ENCODE data around the gene EFCAB7.

The EFCAB7 gene, protein sequence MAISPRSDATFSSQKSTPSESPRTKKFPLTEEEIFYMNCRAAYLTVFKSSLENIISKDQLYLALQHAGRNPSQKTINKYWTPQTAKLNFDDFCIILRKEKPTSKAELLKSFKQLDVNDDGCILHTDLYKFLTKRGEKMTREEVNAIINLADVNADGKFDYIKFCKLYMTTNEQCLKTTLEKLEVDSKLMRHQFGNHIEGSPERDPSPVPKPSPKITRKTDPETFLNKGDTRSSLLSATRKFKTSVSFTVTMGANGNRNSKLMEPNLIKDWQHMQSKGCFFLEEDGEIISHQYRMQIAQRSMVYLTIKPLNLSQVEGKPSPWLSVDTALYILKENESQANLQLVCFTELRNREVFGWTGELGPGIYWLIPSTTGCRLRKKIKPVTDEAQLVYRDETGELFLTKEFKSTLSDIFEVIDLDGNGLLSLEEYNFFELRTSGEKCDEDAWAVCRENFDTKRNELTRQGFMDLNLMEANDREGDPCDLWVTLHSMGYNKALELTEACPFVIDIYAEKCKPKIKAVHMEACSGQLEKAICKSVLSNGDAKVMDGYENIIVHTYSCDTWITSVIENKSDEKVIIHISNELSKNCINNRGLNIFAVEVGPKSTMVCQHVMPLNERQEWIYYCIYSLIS

DNA sequence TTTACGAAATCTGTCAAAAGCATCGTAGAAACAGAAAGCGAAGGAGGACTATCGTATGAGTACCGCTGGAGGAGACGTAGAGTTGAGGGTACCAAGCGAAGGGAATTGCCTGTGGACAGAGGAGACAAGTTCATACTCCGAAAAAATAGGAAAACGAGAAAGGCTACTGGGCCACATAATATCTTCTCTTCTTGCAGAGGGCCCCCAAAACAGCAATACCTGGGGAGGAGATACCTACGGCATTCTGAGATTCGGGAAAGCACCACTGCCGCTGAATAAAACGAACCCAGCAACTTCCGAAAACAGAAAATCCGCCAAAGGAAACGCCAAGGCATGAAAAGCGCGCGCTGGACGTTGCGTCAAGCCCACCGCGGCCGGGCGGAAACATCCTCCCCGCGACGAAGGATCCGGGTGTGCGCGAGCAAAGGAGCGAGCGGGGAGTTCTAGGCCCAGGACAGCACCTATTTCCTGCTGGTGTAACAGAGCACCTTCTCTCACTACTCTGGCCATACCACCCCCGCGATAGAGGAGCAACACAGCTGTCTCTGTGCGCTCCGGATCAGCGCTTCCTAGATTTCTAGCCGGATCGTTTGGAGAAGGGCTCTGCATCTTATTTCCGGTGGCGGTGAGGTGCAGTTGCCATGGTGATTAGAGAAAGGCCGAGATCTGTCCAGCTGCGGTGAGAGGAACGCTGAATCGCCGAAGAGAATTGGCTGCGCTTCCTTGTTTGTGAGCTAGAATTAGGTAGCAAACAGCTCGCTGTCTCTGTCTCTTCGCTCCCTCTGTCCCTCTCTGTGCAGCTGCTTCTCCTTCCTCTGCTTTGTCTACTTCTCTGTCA is at the start of gene EFCAB7, which contains the start of gene ITGB3BP:
EFCAB7 (plus strand) TSS at position 635 of the 838 bp plus-strand sequence. CDS start 2,048 bp downstream, outside the sequence.
ITGB3BP (minus strand) TSS at position 335 of the 838 bp plus-strand sequence; CDS start at position 243, 92 bp downstream.
- DNase-seq, result peak; percentile 94

DNA sequence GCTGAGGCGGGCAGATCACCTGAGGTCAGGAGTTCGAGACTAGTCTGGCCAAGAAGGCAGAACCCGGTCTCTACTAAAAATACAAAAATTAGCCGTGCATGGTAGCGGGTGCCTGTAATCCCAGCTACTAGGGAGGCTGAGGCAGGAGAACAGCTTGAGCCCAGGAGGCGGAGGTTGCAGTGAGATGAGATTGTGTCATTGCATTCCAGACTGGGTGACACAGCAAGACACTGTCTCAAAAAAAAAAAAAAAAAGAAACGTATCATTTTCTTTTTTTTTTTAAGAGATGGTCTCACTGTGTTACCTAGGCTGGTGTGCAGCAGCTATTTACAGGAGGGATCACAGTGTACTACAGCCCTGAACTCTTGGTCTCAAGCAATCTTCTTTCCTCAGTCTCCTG is 47.6 kb upstream of the EFCAB7 start:
- no peak for DNase-seq

DNA sequence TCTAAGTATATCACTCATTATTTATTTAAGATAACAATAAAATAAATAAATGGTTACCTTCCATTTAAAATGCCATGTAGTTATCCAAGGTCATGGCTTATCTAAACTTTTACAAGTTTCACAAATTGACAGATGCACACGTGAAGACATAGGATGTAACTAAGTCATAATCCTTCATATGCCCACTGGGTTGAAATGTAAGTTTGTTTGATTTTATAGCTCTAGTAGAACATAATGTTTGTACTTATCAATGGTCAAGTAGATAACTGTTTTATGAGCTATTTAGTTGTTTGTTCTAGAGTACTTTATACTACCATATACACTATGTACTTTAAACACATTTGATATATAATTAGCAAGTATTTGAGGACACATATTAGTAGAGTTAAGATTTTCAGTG is 43.3 kb upstream of the EFCAB7 start:
- DNase-seq, result no peak

DNA sequence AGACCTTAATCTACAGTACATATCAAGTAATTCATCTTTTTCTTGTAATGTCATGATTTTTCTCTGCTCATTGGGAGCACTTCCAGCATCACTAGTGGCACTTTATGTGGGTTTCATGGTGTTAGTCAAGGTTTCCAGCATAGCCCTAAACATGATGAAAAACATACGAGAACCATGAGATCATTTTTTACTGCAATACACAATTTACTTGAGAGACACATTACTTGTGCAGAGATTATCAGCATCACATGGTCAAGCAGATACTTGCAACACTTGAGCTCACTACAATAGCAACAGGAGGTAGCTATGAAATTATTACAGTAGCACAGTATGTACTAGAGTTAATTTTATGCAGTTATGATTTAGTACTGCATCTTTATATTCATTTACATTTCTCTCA is 36.7 kb upstream of the EFCAB7 start:
- no peak for DNase-seq

DNA sequence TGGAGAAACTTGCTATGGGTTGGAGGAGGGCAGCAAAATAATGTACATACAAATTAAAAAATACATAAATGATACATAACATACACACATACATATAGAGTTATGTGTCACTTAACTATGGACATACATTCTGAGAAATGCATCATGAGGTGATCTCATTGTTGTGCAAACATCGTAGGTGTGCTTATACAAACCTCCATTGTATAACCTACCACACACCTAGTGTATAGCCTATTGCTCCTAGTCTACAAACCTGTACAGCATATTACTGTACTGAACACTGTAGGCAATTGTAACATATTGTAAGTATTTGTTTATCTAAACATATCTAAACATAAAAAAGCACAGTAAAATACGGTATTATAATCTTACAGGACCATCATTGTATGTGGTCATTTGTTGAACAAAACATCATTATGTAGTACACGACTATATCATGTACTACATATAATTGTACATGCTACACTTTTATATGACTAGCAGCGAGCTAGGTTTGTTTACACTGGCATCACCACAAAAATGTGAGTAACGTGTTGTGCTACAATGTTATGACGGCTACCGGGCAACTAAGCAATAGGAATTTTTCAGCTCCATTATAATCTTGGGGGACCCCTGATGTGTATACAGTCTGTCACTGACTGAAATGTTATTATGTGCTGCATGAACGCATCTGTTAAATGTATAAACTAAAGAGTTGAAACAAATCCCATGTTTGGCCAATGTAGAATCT is 35.8 kb upstream of the EFCAB7 start:
- DNase-seq, result no peak

DNA sequence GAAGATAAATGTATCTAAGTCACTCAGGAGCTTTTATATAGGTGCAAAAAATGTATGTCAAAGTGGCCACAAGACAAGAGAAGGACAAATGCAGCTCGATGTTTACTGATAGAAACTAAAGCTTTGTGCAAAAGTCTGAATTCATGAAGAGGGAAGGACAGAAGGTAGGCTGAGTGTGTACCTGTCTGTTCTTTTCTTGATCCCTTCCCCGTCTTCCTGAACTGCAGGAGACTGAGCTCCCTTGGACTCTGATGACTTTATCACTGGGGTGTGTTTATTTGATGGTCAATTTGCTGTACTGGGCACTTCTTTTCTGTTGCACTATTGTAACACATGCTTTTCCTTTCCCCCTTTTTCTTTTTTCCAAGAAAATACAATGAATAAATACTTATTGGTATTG is 25.7 kb upstream of the EFCAB7 start:
- DNase-seq, result no peak

DNA sequence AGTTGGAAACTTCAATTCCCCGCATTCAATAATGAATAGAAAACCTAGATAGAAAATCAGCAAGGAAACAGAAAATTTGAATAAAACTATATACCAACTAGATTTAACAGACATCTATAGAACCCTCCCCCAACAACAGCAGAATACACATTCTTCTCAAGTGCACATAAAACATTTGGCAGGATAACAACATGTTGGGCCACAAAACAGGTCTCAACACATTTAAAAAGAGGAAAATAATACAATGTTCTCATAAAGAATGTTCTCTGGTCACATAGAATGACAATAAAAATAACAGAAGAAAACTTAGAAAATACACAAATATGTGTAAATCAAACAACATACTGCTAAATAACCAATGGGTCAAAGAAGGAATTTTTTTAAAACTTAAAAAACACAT is 25.2 kb upstream of the EFCAB7 start:
- DNase-seq, result no peak

DNA sequence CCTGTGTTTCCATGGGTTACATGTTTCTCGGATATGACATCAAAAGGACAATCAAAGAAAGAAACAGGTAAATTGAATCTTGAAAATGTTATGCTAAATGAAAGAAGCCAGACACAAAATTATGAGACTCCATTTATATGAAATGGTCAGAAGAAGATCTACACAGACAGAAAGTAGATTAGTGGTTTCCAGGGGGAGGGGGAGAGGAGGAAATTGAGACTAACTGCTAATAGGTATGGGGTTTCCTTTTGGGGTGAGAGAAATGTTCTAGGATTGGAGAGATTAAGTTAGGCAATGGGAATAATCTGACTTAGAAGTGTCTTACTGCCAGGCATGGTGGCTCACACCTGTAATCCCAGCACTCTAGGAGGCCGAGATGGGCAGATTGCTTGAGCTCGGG is 22.1 kb upstream of the EFCAB7 start:
- DNase-seq, result no peak

DNA sequence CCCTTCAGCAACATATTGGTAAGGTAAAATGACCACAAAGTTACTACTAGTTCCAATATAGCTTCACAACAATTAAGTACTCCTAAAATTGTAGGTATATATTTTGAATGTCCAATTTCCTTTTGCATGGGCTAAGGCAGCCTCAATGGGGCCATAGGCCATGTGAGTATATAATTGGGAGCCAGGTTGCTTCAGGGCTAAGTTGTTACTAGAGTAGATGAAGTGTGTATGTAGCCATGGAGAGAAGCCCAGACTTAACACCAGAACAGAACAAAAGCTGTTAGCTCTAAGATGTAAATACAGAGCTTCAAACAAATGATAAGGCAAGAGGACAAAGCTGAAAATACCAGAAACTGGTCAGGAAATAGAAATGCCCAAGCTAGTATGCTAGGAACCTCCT is 16.5 kb upstream of the EFCAB7 start:
- no peak for DNase-seq

DNA sequence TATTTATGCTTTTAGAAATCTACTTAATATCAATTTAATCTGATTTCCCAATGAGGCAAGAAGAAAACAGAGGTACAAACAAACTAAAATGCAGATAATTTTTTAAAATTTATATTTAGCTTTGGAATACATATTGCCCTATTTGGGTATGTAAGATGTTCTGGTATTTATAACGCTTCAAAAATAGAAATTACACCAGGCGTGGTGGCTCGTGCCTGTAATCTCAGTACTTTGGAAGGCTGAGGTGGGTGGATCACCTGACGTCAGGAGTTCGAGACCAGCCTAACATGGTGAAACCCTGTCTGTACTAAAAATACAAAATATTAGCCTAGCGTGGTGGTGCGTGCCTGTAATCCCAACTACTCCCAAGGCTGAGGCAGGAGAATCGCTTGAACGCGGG is 13.6 kb upstream of the EFCAB7 start:
- no peak for DNase-seq

DNA sequence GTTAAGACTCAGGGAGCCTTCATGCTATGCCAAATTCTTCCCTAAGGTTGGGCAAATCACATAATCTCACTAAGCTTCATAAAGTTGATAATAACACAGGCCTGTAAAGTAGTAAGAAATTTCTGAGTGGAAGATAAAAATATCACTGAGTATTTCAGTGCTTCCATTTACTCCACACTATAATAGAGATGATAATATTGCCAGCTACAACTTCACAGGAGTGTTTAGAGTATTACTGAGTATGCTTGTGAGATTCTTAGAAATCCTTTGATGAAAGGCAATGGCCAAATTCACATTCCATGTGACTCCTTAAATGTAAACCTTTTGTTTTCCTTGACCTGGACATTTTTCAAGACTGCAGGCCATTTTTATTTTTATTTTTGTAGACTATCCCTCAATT is 10.7 kb upstream of the EFCAB7 start:
- DNase-seq, result no peak

DNA sequence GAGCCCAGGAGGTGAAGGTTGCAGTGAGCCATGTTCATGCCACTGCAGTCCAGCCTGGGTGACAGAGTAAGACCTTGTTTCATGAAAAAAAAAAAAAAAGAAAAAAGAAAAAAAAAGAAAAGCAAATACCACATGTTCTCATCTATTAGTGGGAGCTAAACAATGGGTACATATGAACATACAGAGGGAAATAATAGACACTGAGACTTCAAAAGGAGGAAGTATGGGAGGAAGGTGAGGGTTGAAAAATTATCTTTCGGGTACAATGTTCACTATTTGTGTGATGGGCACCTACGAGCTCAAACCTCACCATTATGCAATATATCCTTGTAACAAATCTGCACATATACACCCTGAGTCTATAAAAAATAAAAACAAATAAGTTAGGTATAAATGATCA is 6.7 kb upstream of the EFCAB7 start:
- no peak for DNase-seq

DNA sequence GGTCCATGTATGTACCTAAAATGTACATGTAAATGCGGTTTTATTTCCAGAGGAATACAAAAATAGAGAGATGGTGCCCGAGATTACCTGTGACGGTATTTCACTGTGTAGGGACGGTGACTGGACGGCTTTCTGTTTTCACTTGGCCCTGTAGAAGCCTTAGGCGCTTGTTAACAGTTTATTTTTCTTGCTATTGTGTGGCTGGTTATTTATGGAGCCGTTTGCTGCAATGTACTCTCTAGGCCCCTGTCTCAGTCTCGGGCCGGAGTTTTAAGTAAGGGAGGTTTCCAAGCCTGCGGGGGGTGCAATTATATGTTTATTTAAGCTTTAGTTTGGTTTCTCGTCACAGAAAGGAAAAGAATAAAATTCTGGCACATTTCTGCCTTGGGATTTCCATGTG is 413 bp downstream of the EFCAB7 start:
- peak; percentile 59 for DNase-seq

DNA sequence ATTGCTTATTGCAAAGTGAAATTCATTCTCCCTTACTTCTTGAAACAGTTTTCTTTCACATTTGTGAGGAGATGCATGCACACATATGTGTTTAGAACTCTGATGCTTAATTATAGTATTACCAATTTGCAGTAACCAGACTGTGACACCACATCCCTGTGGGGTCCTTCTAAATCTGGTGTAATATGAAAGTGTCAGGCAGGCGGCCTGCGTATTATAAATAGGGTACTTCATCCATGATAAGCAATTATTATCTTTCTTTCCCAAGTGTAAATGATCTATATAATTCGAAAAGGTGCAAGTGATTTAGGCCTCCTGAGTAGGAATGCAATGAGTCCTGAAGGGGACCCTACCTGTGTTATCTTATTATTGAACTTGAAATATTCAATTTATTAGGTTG is 876 bp downstream of the EFCAB7 start:
- DNase-seq, result no peak

DNA sequence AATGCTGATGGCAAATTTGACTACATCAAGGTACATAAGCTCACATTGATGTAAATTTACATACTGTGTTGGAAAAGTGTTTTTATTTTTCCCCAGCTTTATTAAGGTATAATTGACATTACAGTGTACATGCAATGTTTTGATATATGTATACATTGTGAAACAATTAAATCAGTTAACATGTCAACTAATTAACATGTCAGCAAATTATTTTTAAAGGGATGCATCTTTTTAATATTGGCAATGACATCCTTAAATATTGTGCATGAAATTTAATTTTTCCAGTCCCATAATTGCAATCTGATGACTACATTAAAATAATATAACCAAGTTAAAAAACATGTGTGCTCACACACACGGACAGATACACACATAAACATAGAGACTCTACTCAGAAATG is 9.4 kb downstream of the EFCAB7 start:
- DNase-seq, result no peak

DNA sequence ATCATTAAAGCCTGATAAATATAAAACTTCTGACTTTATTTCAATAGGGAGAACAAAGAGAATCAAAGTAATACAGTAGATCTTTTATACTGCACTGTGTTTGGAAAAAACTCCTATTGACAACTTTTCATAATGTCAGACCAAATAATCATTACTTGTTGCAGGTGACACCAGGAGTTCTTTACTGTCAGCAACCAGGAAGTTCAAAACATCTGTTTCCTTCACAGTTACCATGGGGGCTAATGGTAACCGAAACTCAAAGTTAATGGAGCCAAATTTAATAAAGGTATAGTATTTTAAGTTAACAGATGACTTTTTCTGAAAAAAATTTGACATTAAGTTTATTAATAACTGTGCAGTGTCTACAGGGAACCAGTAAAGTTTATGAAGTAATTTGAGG is 10.6 kb downstream of the EFCAB7 start:
- no peak for DNase-seq

DNA sequence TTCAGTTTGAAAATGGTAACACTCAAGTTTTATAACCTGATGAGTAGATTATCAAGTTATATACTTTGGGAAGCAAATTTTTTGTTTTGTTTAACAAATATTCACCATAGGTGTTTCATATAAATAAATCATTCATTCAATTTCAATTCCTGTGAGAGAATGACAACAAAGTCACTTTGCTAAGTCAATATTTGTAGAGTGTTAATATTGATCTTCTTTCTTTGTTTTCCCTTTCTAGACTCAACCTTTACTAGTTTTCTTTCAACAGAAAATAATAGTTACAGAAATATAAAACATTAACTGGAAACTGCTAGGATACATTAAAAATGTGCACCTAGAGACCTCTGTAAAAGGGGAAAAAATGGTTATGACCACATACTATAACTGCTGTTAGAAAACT is 11.1 kb downstream of the EFCAB7 start:
- no peak for DNase-seq

DNA sequence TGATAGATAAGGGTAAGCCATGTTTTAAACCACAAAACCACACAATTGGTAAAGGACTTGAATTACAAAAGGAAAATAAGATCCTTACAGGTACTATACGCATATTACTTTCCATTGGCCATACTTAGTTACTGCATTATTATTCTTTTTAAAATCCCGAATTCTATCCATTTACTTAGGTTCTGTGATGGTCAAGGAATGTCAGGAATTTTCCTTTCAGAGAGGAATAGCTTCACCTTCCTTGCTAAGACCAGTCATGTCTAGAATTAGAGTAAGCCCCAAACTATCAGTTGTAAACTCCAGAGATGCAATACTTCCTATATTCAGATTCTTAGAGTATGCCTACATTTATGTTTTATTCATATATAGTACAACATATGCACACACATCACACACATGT is 13.7 kb downstream of the EFCAB7 start:
- no peak for DNase-seq

DNA sequence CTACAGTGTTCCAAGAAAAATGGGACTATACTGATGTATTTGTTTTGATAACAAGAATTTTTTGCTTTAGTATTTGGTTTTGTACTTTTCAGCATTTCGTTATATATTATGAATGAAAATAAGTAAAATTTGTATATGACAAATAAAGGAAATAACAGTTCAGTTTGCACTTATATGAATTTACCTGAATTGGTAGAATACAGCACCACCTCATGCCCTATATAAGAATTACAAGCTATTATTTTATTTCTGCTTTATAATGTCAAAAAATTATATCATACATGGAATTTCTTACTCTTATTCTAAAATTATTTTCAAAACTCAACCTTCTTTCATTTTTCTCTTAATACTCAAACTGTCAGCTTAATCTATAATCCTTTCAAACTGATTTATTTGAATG is 14.6 kb downstream of the EFCAB7 start:
- DNase-seq, result no peak

DNA sequence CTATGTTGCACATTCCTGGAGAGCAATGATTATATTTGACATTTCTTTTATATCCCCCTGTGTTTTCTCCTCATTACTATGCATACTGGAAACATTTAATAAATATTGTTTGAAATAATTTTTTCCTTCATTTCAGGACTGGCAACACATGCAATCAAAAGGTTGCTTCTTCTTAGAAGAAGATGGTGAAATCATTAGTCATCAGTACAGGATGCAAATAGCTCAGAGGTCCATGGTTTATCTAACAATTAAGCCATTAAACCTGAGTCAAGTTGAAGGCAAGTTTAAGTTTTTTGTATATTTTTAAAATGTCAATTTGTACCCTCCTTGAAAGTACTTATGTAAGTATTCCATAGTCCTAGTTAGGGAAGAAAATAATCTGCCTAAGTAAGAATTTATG is 22.5 kb downstream of the EFCAB7 start:
- DNase-seq, result no peak

DNA sequence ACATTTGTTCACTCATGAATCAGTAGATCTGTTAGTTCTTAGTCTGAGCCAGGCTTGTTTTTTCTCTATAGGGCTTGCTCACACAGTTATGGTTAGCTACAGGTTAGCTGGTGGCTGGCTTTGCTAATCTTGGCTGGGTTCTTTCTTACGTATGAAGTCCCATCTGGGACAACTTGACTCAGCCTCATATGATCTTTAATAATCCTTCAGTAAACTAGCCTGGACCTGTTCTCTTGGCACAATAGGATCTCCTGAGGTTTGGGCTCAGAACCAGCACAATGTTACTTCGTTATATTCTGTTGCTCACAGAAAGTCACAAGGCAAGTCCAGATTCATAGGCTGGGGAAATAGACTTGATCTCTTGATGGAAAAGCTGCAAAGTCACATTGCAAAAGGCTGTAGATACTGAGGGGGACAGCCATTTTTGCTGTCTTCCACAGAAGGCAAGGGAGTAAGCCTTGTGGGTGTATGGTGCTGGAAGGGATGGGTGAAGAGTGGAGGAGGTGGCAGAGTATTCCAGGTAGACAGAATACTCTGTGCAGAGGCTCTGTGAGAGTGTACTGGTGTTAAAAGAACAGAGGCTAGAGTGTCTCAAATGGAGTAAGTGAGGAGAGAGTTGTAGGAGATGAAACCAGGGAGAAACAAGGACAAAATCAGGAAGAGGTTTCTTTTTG is 24.4 kb downstream of the EFCAB7 start:
- no peak for DNase-seq

DNA sequence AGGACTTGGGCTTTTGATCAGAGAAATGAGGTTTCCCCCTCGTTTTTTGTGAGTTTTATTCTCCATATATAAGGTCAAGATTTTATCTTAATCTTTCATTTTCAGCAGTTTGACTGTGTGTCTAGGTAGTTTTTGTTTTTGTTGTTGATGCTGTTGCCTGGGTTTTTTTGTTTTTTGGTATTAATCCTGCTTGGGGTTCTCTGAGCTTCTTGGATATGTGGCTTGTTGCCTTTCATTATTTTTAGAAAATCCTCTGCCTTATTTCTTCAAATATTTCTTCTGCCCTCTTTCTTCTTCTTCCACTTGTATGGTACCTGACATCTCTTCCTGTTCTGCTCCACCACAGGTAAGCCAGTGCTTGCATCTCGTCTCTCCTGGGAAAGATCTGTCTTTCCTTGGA is 25.0 kb downstream of the EFCAB7 start:
- no peak for DNase-seq
